ENCODE results near the gene PANX2. TPM values are rescaled to one million over a fixed set of nuclear protein-coding genes. Genes with fewer than 3 reads are reported as not detected.
"Not testable (repeated sequence)": the region's sequence is repeated elsewhere in the genome, so short reads cannot be mapped to it uniquely, and the experiment has no call there.

PANX2 gene, protein sequence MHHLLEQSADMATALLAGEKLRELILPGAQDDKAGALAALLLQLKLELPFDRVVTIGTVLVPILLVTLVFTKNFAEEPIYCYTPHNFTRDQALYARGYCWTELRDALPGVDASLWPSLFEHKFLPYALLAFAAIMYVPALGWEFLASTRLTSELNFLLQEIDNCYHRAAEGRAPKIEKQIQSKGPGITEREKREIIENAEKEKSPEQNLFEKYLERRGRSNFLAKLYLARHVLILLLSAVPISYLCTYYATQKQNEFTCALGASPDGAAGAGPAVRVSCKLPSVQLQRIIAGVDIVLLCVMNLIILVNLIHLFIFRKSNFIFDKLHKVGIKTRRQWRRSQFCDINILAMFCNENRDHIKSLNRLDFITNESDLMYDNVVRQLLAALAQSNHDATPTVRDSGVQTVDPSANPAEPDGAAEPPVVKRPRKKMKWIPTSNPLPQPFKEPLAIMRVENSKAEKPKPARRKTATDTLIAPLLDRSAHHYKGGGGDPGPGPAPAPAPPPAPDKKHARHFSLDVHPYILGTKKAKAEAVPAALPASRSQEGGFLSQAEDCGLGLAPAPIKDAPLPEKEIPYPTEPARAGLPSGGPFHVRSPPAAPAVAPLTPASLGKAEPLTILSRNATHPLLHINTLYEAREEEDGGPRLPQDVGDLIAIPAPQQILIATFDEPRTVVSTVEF
- polyA plus RNA-seq (ENCODE audit: insufficient read length in 4 of 4), result 1 to 10 TPM in 3 of 4 donors, under 1 TPM in 1; 0.99 to 2.4 (median 1.6) TPM

DNA sequence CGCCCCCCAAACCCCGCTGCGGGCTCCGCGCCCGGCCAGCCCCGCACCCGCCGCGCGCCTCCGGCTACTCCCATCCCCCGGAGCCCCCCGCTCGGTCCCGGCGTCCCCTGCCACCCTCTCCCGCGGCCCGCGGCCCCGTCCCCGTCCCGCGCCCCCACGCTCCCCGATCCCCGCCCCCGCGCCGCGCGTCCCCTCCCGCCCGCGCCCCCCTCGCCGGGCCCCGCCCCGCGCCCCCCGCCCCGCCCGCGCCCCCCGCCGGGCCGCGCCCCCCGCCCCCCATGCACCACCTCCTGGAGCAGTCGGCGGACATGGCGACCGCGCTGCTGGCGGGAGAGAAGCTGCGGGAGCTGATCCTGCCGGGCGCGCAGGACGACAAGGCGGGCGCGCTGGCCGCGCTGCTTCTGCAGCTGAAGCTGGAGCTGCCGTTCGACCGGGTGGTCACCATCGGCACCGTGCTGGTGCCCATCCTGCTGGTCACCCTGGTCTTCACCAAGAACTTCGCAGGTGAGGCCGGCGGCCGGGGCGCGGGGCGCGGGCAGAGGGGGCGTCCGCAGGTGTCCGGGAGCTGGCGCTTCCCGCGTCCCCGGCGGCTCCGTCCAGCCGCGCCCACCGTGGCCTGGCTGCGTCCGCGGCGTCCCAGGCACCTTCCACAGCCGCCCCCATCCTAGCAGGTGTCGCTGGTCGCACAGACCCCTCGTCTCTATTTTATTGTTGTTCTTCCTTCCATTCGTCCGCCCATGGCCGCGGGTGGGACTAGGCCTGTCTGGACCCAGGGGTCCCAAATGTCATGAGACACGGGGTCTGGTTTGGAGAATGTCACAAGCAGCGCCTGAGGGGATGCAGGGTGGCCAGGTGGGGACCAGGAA is at the start of gene PANX2:
Gene PANX2, plus strand, starts transcription at position 279 of the 866 bp plus-strand sequence. Its CDS starts 0 bp downstream, at position 279.
- DNase-seq (ENCODE audit: low read depth in 4 of 4, low spot score in 2 of 4), result no peak

DNA sequence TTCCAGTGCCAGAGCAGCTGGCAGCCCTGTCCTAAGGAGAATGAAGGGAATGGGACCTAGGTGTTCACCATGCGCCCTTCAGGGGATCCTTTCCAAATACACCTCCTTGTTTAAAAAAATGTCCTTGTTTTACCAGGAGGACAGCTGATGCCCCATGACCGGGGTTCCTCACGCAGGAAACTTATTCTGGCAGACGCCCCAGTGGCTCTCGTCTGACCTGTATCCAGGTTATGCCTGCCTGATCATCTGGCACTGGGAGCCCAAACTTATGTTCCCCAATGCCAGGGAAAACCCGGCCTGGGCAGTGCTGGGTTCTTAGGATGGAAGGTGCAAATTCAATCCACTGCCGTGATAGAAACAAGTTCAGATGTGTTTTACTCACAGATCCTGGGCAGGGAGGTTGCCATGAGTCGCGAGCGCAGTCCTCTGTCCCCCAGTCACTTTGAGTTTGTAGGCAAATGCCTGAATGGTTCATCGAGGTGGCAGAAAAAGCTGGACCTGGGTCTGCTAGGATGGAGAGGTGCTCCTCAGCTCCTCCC is 49.3 kb upstream of the PANX2 start:
- DNase-seq (ENCODE audit: low read depth in 4 of 4, low spot score in 2 of 4), result no peak

DNA sequence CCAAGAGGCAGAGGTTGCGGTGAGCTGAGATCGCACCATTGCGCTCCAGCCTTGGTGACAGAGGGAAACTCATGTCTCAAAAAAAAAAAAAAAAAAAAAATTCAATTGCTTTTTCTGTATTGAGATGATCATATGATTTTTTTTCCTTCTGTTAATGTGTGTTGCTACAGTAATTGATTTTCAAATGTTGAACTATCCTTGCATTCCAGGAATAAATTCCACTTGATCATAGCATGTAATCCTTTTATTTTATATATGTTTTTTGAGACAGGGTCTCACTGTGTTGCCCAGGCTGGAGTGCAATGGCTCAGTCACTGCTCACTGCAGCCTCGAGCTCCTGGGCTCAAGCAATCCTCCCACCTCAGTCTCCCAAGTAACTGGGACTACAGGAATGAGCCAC is 47.4 kb upstream of the PANX2 start:
- no peak for DNase-seq (ENCODE audit: low read depth in 4 of 4, low spot score in 2 of 4)

DNA sequence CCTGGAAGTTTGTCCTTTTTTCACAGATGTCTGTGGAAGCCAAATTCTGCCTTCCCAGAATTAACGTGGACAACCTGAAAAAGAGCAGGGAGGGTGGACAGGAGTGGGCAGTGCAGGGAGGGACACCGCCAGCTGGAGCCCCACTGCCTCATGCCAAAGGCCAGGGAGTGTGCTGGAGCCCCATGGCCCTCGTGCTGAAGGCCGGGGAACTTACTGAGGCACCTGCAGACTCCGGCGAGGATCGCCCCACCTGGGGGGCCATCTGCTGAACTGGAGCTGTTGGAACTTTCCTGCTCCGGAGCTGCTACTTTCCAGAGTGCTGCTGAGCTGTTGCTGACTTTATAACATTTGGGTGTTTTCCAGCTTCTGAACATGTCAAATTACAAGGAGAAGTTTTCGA is 45.5 kb upstream of the PANX2 start:
- DNase-seq (ENCODE audit: low read depth in 4 of 4, low spot score in 2 of 4), result no peak

DNA sequence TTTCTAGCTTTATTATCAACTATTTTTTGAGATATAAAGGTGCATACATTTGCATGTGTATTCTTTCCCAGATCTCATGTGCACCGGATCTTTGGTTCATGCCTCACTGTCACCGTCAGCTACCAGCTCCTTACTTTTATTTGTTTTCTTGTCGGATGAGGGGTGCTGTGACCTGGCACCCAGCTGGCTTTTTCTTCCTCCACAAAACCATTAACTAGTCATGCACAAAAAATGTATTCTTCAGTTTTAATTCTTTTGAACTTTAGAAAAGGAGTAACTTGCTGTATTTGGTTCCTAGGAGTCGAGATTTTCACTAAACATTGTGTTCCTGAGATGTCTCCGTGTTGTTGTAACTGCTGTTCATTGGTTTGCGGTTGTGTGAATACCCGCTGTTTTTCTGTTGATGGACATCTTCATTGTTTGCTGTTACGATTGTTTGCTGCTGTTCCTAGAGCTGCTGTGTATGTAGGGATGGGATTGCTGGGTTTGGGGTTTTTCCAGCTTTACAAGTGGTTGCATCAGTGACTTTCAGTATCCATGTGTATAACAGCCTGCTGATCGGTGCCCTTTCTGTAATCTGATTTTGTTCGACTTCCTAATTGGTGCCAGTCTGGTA is 41.3 kb upstream of the PANX2 start:
- no peak for DNase-seq (ENCODE audit: low read depth in 4 of 4, low spot score in 2 of 4)

DNA sequence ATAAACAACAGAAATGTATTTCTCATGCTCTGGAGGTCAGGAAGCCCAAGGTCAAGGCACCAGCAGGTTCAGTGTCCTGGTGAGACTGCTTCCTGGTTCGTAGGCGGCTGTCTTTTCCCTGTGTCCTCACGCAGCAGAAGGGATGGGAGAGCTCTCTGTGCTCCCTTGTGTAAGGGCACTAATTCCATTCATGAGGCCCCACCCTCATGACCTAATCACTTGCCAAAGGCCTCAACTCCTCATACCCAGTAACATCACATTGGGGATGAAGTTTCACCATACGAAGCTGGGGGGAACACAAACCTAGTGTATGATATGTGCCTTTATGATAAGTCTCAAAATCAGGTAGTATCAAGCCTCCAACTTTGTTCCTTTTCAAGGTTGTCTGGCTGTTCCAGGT is 38.6 kb upstream of the PANX2 start:
- DNase-seq (ENCODE audit: low read depth in 4 of 4, low spot score in 2 of 4), result no peak

DNA sequence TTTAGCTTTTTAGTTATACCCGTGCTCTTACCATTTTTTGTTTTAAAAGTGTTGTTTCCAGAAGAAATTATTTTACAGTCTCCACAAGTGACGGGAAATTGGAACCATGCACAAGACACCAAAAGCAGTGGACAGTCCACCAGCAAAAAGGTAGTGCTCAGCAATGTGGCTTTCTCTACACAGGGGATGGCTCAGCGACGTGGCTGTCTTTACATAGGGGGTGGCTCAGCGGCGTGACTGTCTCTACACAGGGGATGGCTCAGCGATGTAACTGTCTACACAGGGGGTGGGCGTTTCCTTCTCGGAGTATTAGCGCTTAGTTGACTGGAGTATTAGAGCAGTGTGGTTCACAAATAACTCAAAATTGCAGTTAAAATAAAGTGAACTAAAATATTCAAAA is 36.0 kb upstream of the PANX2 start:
- no peak for DNase-seq (ENCODE audit: low read depth in 4 of 4, low spot score in 2 of 4)

DNA sequence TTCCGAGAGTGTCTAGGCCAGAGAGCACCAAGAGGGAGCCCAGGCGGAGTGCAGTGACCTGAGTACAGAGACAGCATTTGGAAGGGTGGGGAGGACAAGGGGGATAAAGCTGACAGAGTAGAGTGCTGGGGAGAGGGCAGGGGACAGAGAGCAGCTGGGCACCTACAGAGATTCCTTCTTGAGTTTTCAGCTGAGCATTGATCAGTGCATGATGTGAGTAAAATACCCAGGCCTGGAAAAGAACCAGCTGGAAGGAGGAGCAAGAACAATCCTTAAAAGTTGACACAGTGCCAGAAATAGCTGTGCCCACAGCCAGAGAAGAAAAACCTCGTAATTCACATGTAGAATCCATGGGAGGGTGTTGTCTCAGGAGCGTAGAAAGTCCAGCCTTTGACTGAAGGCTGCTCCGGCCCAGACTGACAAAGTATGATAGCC is 33.9 kb upstream of the PANX2 start:
- DNase-seq (ENCODE audit: low read depth in 4 of 4, low spot score in 2 of 4), result no peak

DNA sequence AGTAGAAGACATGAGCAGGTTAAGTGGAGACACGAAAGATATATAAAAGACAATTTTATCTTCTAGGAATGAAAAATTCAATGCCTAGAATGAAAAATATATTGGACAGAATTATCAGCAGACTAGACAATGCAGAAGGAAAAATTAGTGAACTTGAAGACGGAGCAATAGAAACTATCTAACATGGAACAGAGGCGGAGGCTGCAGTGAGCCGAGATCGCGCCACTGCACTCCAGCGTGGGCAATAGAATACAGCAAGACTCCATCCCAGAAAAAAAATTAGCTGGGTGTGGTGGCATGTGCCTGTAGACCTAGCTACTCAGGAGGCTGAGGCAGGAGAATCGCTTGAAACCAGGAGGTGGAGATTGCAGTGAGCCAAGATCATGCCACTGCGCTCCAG is 33.3 kb upstream of the PANX2 start:
- not testable (repeated sequence) for DNase-seq (ENCODE audit: low read depth in 4 of 4, low spot score in 2 of 4)

DNA sequence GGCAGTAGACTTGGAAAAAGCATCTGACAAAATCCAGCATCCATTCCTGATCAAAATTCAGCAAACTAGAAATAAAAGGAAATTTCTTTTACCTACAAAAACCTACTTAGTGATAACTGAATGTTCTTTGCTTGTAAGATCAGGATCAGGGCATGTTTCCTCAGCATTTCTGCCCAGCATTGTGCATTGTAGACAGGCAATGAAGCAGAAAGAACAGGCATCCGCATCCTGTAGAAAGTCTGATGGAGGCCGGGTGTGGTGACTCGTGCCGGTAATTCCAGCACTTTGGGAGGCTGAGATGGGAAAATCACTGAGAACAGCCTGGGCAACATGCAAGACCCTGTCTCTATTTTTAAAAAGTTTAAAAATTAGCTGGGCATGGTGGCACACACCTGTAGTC is 32.5 kb upstream of the PANX2 start:
- DNase-seq (ENCODE audit: low read depth in 4 of 4, low spot score in 2 of 4), result no peak

DNA sequence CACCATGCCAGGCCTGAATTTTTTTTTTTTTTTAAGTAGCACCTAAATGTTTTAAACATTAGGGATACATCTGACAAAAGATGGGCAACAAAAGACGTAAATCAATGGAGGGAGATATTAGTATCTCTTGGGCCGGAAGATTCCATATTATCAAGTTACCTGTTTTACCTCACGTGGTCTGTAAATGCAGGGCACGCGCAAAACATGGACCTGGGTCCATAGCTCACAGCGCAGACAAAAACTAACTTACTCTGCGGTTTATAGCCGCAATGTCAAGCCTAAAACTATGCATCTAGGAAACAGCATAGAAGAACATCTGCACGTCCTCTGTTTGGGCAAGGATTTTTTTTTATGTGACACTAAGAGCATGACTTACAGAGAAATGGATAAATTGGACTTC is 31.5 kb upstream of the PANX2 start:
- no peak for DNase-seq (ENCODE audit: low read depth in 4 of 4, low spot score in 2 of 4)

DNA sequence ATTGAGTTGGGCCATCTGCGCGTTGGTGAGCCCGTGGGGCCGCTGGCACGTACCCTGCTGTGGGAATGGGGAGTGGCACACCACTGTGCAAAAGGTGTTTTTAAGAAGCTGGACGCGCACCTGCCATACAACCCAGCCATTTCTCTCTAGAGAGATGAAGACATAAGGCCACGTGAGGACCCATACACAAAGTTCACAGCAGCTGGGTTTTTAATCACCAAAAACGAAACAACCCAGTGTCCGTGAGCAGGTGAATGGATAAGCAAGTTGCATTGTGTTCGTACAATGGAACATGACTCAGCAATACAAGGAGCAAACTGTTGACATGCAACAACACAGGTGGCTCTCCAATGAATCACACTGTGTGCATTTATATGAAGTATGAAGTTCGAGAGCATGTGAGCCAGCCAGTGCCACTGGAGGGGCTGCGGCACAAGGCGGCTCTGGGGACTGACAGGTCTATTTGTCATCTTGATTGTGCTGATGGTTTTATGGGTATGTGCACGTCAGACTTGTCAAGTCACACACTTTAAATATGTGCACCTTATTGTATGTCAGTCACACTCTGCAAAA is 30.6 kb upstream of the PANX2 start:
- no peak for DNase-seq (ENCODE audit: low read depth in 4 of 4, low spot score in 2 of 4)

DNA sequence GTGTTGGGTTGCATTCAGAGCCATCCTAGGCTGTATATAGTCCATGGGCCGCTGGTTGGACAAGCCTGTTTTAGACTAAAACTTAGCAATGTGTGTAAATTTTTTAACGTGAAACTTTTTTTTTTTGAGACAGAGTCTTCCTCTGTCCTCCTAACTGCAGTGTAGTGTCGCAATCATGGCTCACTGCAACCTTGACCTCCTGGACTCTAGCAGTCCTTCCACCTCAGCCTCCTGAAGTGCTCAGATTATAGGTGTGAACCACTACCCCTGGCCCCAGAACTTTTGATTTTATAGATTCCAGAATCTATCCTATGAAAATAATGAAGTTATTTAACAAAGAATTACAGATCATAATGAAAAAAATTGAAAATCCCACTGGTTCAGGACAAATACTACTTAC is 29.9 kb upstream of the PANX2 start:
- DNase-seq (ENCODE audit: low read depth in 4 of 4, low spot score in 2 of 4), result no peak

DNA sequence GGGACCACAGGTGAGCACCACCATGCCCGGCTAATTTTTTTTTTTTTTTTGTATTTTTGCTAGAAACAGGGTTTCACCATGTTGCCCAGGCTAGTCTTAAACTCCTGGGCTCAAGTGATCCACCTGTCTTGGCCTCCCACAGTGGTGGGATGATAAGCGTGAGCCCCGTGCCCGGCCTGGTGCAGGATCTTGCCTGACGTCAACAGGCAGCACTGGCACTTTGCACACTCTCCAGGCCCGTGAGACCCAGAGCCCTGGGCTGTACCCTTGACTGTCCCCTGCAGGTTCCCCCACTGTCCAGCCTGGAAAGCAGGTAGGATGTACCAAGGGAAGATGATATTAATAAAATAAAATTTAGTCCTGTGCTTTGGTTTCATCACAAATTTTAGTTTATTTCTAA is 29.1 kb upstream of the PANX2 start:
- DNase-seq (ENCODE audit: low read depth in 4 of 4, low spot score in 2 of 4), result no peak

DNA sequence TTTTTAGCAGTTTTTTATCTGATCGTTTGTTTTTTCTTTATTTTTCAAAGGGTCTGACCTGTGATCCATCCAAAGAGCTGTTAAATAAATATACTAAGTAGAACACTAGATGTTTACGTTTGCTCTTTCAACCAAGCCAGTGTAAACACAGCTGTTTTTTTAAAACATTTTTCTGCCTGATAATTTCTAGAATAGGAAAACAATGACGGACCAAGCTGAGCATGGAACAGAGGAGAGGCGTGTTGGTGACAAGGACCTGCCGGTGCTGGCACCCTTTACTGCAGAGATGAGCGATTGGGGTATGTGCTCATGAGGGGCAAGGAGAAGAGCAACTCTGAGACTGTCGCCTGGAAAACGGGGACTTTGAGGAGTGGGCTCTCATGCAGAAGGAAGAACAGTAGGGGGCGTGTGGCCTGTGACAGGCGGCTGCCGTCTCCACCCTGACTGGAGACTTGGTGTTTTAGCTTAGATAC is 28.6 kb upstream of the PANX2 start:
- DNase-seq (ENCODE audit: low read depth in 4 of 4, low spot score in 2 of 4), result no peak

DNA sequence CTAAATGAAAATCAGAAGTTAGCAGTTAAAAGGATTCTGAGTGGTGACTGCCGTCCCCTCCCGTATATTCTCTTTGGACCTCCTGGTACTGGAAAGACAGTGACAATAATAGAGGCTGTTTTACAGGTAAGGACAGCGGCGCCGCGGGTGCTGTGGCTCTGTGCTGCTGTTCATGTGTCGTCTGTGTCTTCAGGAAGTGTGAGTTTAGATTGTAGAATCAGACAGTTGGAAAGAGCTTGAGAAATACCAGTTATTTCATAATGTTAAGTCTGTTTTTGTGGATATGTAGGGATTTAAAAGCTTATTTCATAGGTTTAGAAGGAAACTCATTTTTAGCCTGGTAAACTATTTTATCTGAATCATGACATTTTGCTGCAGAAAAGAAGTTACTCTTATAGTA is 27.4 kb upstream of the PANX2 start:
- DNase-seq (ENCODE audit: low read depth in 4 of 4, low spot score in 2 of 4), result no peak

DNA sequence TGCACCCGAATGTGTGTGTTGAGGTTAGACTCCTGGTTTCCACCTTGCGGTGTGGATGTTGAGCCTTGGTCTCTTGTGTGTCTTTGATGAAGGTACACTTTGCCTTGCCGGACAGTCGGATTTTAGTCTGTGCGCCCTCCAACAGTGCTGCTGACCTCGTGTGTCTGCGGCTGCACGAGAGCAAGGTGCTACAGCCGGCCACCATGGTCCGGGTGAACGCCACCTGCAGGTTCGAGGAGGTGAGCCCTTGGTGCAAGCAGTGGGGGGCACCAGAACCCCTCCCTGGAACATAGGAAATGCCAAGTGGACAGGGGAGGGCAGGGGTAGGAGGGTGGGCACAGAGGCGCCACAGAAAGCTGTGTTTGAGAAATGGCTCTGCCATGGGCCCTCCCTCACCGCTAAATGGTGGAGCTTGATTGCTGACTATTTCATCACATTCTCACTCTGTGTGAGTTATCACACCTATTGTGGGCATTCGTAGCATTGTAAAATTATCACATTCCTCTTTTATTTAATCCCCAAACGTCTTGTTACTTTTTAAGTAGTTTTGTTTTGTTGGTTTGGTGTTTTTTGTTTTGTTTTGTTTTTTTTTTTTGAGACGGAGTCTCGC is 26.4 kb upstream of the PANX2 start:
- DNase-seq (ENCODE audit: low read depth in 4 of 4, low spot score in 2 of 4), result no peak

DNA sequence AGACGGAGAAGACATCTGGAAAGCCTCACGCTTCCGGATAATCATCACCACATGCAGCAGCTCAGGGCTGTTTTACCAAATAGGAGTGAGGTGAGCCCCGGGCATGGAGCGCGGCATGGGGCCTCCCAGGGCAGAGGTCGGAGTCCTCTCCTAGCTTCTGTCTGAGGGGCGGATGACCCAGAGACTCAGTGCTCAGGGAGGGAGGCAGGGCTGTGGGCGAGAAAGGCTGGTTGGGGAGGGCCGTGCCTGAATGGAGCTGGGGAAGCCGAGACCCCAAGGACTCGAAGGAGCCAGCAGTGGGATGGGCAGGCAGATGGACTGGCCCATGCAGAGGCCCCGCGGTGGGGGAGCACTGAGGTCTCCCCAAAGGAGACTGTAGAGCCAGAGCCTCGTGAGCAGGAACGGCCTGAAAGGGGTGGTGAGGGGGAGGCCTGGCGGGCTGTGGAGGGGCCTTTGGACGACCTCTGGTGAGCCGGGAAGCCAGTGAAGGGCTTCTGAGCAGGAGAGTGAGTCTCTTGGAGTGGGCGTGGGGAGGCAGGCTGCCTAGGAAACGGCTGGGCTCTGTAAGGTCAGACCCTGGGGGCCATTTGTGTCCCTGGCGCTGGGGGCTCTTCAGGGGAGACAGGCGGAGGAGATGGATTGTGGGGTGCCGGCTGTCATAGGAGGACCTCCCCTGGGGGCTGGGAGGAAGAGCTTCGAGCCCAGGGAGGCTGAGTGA is 24.7 kb upstream of the PANX2 start:
- no peak for DNase-seq (ENCODE audit: low read depth in 4 of 4, low spot score in 2 of 4)
